Activated T-helper 2 cell treated with anti-CD3 and anti-CD28 coated beads, Interferon-gamma antibody, Interleukin-2, Interleukin-4, amounts not matched to agents 10 μg/mL and 5 μg/mL and 100 μg/mL, durations not matched to agents 14 hours and 24 hours and 36 hours (primary cell): ENCODE data around the gene TMEM186. TPM values are rescaled to one million over a fixed set of nuclear protein-coding genes. Genes with fewer than 3 reads are reported as not detected.

Source experiments
- DNase-seq: peaks from one replicate; pipeline ENCODE4 v3.0.0; 2021; ENCODE audit warnings: low spot score
- H3K27ac Mint-ChIP-seq: one replicate; pipeline ENCODE4 v1.8.0; 2021; ENCODE audit warnings: mixed read lengths
- H3K27me3 Mint-ChIP-seq: one replicate; pipeline ENCODE4 v1.8.0; 2021; ENCODE audit warnings: low read depth, mixed read lengths
- H3K36me3 Mint-ChIP-seq: one replicate; pipeline ENCODE4 v1.8.0; 2021; ENCODE audit warnings: low read depth, mixed read lengths
- H3K4me1 Mint-ChIP-seq: one replicate; pipeline ENCODE4 v1.8.0; 2021; ENCODE audit warnings: low read depth, mixed read lengths
- H3K4me3 Mint-ChIP-seq: one replicate; pipeline ENCODE4 v1.8.0; 2021; ENCODE audit warnings: low read depth, mild to moderate bottlenecking, moderate library complexity, mixed read lengths
- H3K9me3 Mint-ChIP-seq: one replicate; pipeline ENCODE4 v1.8.0; 2021; ENCODE audit warnings: mixed read lengths
- intact Hi-C: fragments of 100-400 bp; cut with micrococcal nuclease; formaldehyde crosslinking; loops from one replicate; pipeline ENCODE4 v1.15.1; 2023
- total RNA-seq: library from RNA; stranded (reverse); gene quantifications from 2 replicates; pipeline ENCODE4 v1.2.3, GENCODE V29; 2022

The TMEM186 gene
- total RNA-seq, 1 donor from 2014 or later: 15.6 TPM

- DNase-seq: no peak
- intact Hi-C loops: no loop called here
- H3K27ac Mint-ChIP-seq: no peak overlapping the region
- H3K4me3 Mint-ChIP-seq: no peak overlapping the region
- no peaks in the 10 kb centered on the region for H3K9me3 Mint-ChIP-seq
- H3K4me1 Mint-ChIP-seq: no peaks in the 10 kb centered on the region
- H3K36me3 Mint-ChIP-seq: peaks cover 24% of the 10 kb centered on the region
- H3K27me3 Mint-ChIP-seq: no peaks in the 10 kb centered on the region
These were observed 20.2 kb downstream of the TMEM186 start for GRCh38 chr16:8777217-8777616.

- Mint-ChIP-seq H3K27ac (no peak overlapping the region), H3K4me3 (no peak overlapping the region)
- intact Hi-C loops: no loop called here
These were observed 21.3 kb downstream of the TMEM186 start for GRCh38 chr16:8776129-8776584.

GRCh38 chr16:8775359-8775758 lies 22.1 kb downstream of the TMEM186 start:
- DNase-seq: no peak
- Mint-ChIP-seq H3K27ac (no peak overlapping the region), H3K4me1 (no peaks in the 10 kb centered on the region), H3K9me3 (no peaks in the 10 kb centered on the region), H3K4me3 (no peak overlapping the region), H3K36me3 (peaks cover 24% of the 10 kb centered on the region), H3K27me3 (no peaks in the 10 kb centered on the region)
- intact Hi-C loops: no loop called here

More at GRCh38 chr16:8776129-8776584, 21.3 kb downstream of the TMEM186 start:
- Mint-ChIP-seq H3K9me3 (no peaks in the 10 kb centered on the region), H3K27me3 (no peaks in the 10 kb centered on the region), H3K36me3 (peaks cover 24% of the 10 kb centered on the region), H3K4me1 (no peaks in the 10 kb centered on the region)
- no peak for DNase-seq

- DNase-seq: no peak
- H3K4me3 Mint-ChIP-seq: no peak overlapping the region
- H3K9me3 Mint-ChIP-seq: no peaks in the 10 kb centered on the region
- no peaks in the 10 kb centered on the region for H3K27me3 Mint-ChIP-seq
- H3K27ac Mint-ChIP-seq: no peak overlapping the region
- intact Hi-C loops: no loop called here
- peaks cover 24% of the 10 kb centered on the region for H3K36me3 Mint-ChIP-seq
- H3K4me1 Mint-ChIP-seq: no peaks in the 10 kb centered on the region
These were observed 23.2 kb downstream of the TMEM186 start for GRCh38 chr16:8774208-8774607.

GRCh38 chr16:8773537-8773936 lies 23.9 kb downstream of the TMEM186 start:
- no peak overlapping the region for H3K27ac Mint-ChIP-seq
- no peaks in the 10 kb centered on the region for H3K9me3 Mint-ChIP-seq
- no peak for DNase-seq
- intact Hi-C loops: no loop called here
- H3K4me3 Mint-ChIP-seq: no peak overlapping the region
- H3K4me1 Mint-ChIP-seq: no peaks in the 10 kb centered on the region
- H3K36me3 Mint-ChIP-seq: peaks cover 27% of the 10 kb centered on the region
- no peaks in the 10 kb centered on the region for H3K27me3 Mint-ChIP-seq

- H3K27me3 Mint-ChIP-seq: no peaks in the 10 kb centered on the region
- peaks cover 19% of the 10 kb centered on the region for H3K36me3 Mint-ChIP-seq
- no peak overlapping the region for H3K4me3 Mint-ChIP-seq
- no peak overlapping the region for H3K27ac Mint-ChIP-seq
- intact Hi-C loops: no loop called here
- no peaks in the 10 kb centered on the region for H3K4me1 Mint-ChIP-seq
- DNase-seq: no peak
- no peaks in the 10 kb centered on the region for H3K9me3 Mint-ChIP-seq
These were observed 28.7 kb downstream of the TMEM186 start for GRCh38 chr16:8768692-8769091.

GRCh38 chr16:8768283-8768682 lies 29.2 kb downstream of the TMEM186 start:
- Mint-ChIP-seq H3K4me1 (no peaks in the 10 kb centered on the region), H3K27me3 (no peaks in the 10 kb centered on the region), H3K27ac (no peak overlapping the region), H3K36me3 (peaks cover 16% of the 10 kb centered on the region), H3K4me3 (no peak overlapping the region), H3K9me3 (no peaks in the 10 kb centered on the region)
- DNase-seq: no peak
- intact Hi-C loops: no loop called here

- Mint-ChIP-seq H3K4me3 (no peak overlapping the region), H3K4me1 (no peaks in the 10 kb centered on the region), H3K27me3 (no peaks in the 10 kb centered on the region), H3K36me3 (peaks cover 9% of the 10 kb centered on the region), H3K9me3 (no peaks in the 10 kb centered on the region), H3K27ac (no peak overlapping the region)
- DNase-seq: no peak
- intact Hi-C loops: no loop called here
These were observed 30.3 kb downstream of the TMEM186 start for GRCh38 chr16:8767176-8767575.

GRCh38 chr16:8764525-8765250 lies 32.8 kb downstream of the TMEM186 start:
- Mint-ChIP-seq H3K27me3 (no peaks in the 10 kb centered on the region), H3K27ac (no peak overlapping the region), H3K4me1 (no peaks in the 10 kb centered on the region), H3K36me3 (peaks cover 9% of the 10 kb centered on the region), H3K9me3 (no peaks in the 10 kb centered on the region), H3K4me3 (no peak overlapping the region)
- intact Hi-C loops: no loop called here
- DNase-seq: no peak

- Mint-ChIP-seq H3K4me3 (no peak overlapping the region), H3K4me1 (no peaks in the 10 kb centered on the region), H3K9me3 (no peaks in the 10 kb centered on the region), H3K27me3 (no peaks in the 10 kb centered on the region), H3K27ac (no peak overlapping the region), H3K36me3 (peaks cover 9% of the 10 kb centered on the region)
- intact Hi-C loops: no loop called here
- no peak for DNase-seq
These were observed 33.5 kb downstream of the TMEM186 start for GRCh38 chr16:8763899-8764298.

- Mint-ChIP-seq H3K36me3 (peaks cover 2% of the 10 kb centered on the region), H3K27me3 (no peaks in the 10 kb centered on the region), H3K4me3 (no peak overlapping the region), H3K9me3 (no peaks in the 10 kb centered on the region), H3K4me1 (no peaks in the 10 kb centered on the region), H3K27ac (no peak overlapping the region)
- no peak for DNase-seq
- intact Hi-C loops: no loop called here
These were observed 34.4 kb downstream of the TMEM186 start for GRCh38 chr16:8763083-8763482.

- H3K4me3 Mint-ChIP-seq: no peak overlapping the region
- H3K27ac Mint-ChIP-seq: no peak overlapping the region
- no peaks in the 10 kb centered on the region for H3K27me3 Mint-ChIP-seq
- H3K36me3 Mint-ChIP-seq: no peaks in the 10 kb centered on the region
- H3K9me3 Mint-ChIP-seq: no peaks in the 10 kb centered on the region
- no peak for DNase-seq
- H3K4me1 Mint-ChIP-seq: no peaks in the 10 kb centered on the region
- intact Hi-C loops: no loop called here
These were observed 35.2 kb downstream of the TMEM186 start for GRCh38 chr16:8762254-8762653.

- H3K4me1 Mint-ChIP-seq: no peaks in the 10 kb centered on the region
- no peak overlapping the region for H3K4me3 Mint-ChIP-seq
- no peaks in the 10 kb centered on the region for H3K36me3 Mint-ChIP-seq
- no peaks in the 10 kb centered on the region for H3K27me3 Mint-ChIP-seq
- no peak overlapping the region for H3K27ac Mint-ChIP-seq
- H3K9me3 Mint-ChIP-seq: no peaks in the 10 kb centered on the region
- DNase-seq: no peak
- intact Hi-C loops: no loop called here
These were observed 36.4 kb downstream of the TMEM186 start for GRCh38 chr16:8761078-8761477.

GRCh38 chr16:8760021-8760420 lies 37.4 kb downstream of the TMEM186 start:
- H3K9me3 Mint-ChIP-seq: no peaks in the 10 kb centered on the region
- H3K4me1 Mint-ChIP-seq: no peaks in the 10 kb centered on the region
- intact Hi-C loops: no loop called here

More at GRCh38 chr16:8760021-8760420, 37.4 kb downstream of the TMEM186 start:
- no peaks in the 10 kb centered on the region for H3K27me3 Mint-ChIP-seq
- H3K27ac Mint-ChIP-seq: no peak overlapping the region
- no peak overlapping the region for H3K4me3 Mint-ChIP-seq
- DNase-seq: no peak
- H3K36me3 Mint-ChIP-seq: no peaks in the 10 kb centered on the region
